HUES64 (cell line): ENCODE data around the gene HBG2.

Experiments used
- H3K27ac ChIP-seq: 2 replicates; pipeline ENCODE4 v1.7.0; 2013; ENCODE audit warnings: low read depth, low read length, inconsistent platforms
- H3K27me3 ChIP-seq: 2 replicates; pipeline ENCODE4 v1.6.1; 2013; ENCODE audit warnings: mild to moderate bottlenecking, low read length; ENCODE audit not compliant: insufficient read depth
- H3K36me3 ChIP-seq: 2 replicates; pipeline ENCODE4 v1.6.1; 2013; ENCODE audit warnings: mild to moderate bottlenecking, low read length; ENCODE audit not compliant: insufficient read depth
- H3K4me1 ChIP-seq: 2 replicates; pipeline ENCODE4 v1.6.1; 2013; ENCODE audit warnings: mild to moderate bottlenecking, low read length, moderate library complexity; ENCODE audit not compliant: insufficient read depth
- H3K4me3 ChIP-seq: 2 replicates; pipeline ENCODE4 v1.5.1; 2013; ENCODE audit warnings: mild to moderate bottlenecking, low read length, moderate library complexity
- H3K9ac ChIP-seq: 2 replicates; pipeline ENCODE4 v1.6.1; 2013; ENCODE audit warnings: mild to moderate bottlenecking, low read depth, low read length
- H3K9me3 ChIP-seq: 2 replicates; pipeline ENCODE4 v1.6.1; 2013; ENCODE audit warnings: low read depth, low read length; ENCODE audit not compliant: insufficient read depth
- whole genome bisulfite sequencing: fragments of 150-250, 120-280 bp; methylation state at CpG from one replicate; pipeline ENCODE4 v1.1.7; 2013; ENCODE audit warnings: missing lambda C conversion rate; 5-methylcytosine and 5-hydroxymethylcytosine counted together

The HBG2 gene

GRCh38 chr11:5226732-5227310, 27.8 kb downstream of the HBG2 start, which contains the start of gene HBB:
TSS of gene HBB (minus strand) at chr11:5227071. CDS start at chr11:5227021, 50 bp downstream.
- WGBS = 92% methylated on average over 3 of the region's 3 CpGs
- no peaks in the 10 kb centered on the region for H3K27me3 ChIP-seq
- H3K9me3 ChIP-seq = peaks cover 5% of the 10 kb centered on the region; the same call in 1 of the 2 replicates
- H3K27ac ChIP-seq = no peak within 1 kb of the TSS
- H3K4me1 ChIP-seq = no peaks in the 10 kb centered on the region
- H3K9ac ChIP-seq = no peak within 1 kb of the TSS
- H3K4me3 ChIP-seq = no peak within 1 kb of the TSS
- H3K36me3 ChIP-seq = no peaks in the 10 kb centered on the region

DNA sequence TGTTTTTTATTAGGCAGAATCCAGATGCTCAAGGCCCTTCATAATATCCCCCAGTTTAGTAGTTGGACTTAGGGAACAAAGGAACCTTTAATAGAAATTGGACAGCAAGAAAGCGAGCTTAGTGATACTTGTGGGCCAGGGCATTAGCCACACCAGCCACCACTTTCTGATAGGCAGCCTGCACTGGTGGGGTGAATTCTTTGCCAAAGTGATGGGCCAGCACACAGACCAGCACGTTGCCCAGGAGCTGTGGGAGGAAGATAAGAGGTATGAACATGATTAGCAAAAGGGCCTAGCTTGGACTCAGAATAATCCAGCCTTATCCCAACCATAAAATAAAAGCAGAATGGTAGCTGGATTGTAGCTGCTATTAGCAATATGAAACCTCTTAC, 29.1 kb downstream of the HBG2 start:
- Histone ChIP-seq H3K9me3 (peaks cover 5% of the 10 kb centered on the region; the same call in 1 of the 2 replicates), H3K9ac (no peak overlapping the region), H3K4me1 (no peaks in the 10 kb centered on the region), H3K27me3 (no peaks in the 10 kb centered on the region), H3K36me3 (no peaks in the 10 kb centered on the region), H3K27ac (no peak overlapping the region), H3K4me3 (no peak overlapping the region)
- WGBS = 93% methylated on average over 2 of the region's 2 CpGs

DNA sequence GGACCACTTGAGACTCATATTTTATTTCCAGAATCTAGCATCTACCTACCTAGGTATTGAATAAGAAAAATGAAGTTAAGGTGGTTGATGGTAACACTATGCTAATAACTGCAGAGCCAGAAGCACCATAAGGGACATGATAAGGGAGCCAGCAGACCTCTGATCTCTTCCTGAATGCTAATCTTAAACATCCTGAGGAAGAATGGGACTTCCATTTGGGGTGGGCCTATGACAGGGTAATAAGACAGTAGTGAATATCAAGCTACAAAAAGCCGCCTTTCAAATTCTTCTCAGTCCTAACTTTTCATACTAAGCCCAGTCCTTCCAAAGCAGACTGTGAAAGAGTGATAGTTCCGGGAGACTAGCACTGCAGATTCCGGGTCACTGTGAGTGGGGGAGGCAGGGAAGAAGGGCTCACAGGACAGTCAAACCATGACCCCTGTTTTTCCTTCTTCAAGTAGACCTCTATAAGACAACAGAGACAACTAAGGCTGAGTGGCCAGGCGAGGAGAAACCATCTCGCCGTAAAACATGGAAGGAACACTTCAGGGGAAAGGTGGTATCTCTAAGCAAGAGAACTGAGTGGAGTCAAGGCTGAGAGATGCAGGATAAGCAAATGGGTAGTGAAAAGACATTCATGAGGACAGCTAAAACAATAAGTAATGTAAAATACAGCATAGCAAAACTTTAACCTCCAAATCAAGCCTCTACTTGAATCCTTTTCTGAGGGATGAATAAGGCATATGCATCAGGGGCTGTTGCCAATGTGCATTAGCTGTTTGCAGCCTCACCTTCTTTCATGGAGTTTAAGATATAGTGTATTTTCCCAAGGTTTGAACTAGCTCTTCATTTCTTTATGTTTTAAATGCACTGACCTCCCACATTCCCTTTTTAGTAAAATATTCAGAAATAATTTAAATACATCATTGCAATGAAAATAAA, 29.8 kb downstream of the HBG2 start:
- no peaks in the 10 kb centered on the region for H3K27me3 ChIP-seq
- H3K4me3 ChIP-seq = no peak overlapping the region
- WGBS = 94% methylated on average over 5 of the region's 6 CpGs
- H3K36me3 ChIP-seq = no peaks in the 10 kb centered on the region
- no peaks in the 10 kb centered on the region for H3K4me1 ChIP-seq
- no peak overlapping the region for H3K27ac ChIP-seq
- peaks cover 5% of the 10 kb centered on the region; the same call in 1 of the 2 replicates for H3K9me3 ChIP-seq
- H3K9ac ChIP-seq = no peak overlapping the region

DNA sequence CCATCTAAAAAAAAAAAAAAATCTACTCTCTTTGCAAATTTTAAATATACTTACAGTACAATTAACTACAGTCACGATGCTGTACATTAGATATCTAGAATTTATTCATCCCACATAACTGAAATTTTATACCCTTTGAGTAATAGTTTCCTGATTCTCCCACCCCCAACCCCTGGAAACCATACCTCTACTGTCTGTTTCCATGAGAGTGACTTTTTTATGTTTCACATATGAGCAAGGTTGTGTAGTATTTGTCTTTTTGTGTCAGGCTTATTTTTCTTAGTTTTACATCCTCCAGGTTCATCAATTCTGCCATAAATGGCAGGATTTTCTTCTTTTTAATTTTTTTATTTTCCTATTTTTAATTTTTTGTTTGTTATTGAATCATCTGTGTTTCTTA, 30.9 kb downstream of the HBG2 start:
- no peak overlapping the region for H3K27ac ChIP-seq
- H3K4me3 ChIP-seq = no peak overlapping the region
- no peaks in the 10 kb centered on the region for H3K4me1 ChIP-seq
- H3K9ac ChIP-seq = no peak overlapping the region
- H3K27me3 ChIP-seq = no peaks in the 10 kb centered on the region
- H3K36me3 ChIP-seq = no peaks in the 10 kb centered on the region
- 97% methylated on average over 1 of the region's 1 CpG for WGBS
- peaks cover 5% of the 10 kb centered on the region; the same call in 1 of the 2 replicates for H3K9me3 ChIP-seq

- peaks cover 5% of the 10 kb centered on the region; the same call in 1 of the 2 replicates for H3K9me3 ChIP-seq
- no peak overlapping the region for H3K9ac ChIP-seq
- no peaks in the 10 kb centered on the region for H3K36me3 ChIP-seq
- H3K27me3 ChIP-seq = no peaks in the 10 kb centered on the region
- H3K4me1 ChIP-seq = no peaks in the 10 kb centered on the region
- WGBS = 92% methylated on average over 6 of the region's 6 CpGs
- no peak overlapping the region for H3K4me3 ChIP-seq
- no peak overlapping the region for H3K27ac ChIP-seq
Measured at GRCh38 chr11:5223146-5223545, 31.4 kb downstream of the HBG2 start.

DNA sequence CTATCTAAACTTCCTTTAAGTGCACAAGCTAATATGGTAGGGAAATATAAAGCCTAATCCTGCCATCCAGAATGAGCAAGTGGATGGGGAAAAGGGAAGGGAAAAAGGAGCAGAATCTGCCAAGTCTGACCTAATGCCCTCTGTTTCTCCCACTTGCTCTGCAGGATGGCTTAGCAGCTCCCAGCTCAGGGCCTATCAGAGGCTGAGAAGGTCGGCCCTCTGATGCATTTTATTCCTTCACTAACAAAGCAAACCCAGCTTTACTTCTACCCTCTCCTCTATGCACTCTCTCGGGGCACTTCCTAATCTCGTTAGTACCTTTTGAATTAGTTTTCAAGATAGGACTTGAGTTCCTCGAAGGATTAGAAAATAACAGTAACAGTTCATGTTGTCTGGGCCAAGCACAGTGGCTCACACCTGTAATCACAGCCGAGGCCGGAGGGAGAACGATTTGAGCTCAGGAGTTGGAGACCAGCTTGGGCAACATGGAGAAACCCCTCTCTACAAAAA, 44.1 kb downstream of the HBG2 start:
- Histone ChIP-seq H3K27me3 (no peaks in the 10 kb centered on the region), H3K9ac (no peak overlapping the region)

DNA sequence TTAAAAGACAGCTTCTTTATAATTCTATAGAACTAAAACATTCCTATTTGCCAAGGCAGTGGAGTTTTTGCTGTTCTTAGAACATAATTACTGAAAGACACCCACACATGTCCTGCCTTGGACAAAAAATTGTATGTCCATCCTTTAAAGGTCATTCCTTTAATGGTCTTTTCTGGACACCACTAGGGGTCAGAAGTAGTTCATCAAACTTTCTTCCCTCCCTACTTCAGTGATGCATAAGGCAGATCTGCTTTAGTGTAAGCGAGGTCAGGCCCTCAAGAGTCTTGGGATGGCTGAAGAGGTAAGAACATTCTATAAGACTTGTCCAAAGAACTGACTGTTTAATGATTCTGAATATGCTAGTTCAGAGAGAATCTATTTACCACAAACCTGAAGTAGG, 49.8 kb downstream of the HBG2 start:
- Histone ChIP-seq H3K27ac (no peak overlapping the region), H3K4me3 (no peak overlapping the region)
- 17% methylated on average over 1 of the region's 1 CpG for WGBS

More for the DNA sequence above, 44.1 kb downstream of the HBG2 start:
- no peak overlapping the region for H3K27ac ChIP-seq
- no peak overlapping the region for H3K4me3 ChIP-seq
- H3K36me3 ChIP-seq = no peaks in the 10 kb centered on the region
- WGBS = 66% methylated on average over 7 of the region's 7 CpGs
- H3K9me3 ChIP-seq = no peaks in the 10 kb centered on the region
- H3K4me1 ChIP-seq = 0 out of 2 replicates have a peak, but pooled peaks cover 5% of the 10 kb centered on the region

DNA sequence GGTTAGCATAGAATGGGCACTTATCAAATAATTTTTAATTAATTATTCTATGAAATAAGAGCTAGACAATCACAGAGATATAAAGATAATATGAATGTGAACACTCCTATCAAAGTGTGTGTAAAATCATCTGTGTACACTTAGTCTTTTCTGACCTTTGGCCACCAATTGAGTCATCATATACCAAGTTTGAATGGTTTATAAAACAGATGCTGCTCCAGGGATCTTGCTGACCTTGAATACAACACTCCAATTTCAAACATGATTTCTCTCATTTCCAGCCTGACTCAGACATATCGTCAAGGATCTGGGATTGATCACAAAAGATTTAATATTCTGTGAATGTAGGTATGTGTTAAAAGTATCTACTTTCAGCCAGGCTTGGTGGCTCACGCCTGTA, 51.2 kb downstream of the HBG2 start:
- Histone ChIP-seq H3K36me3 (no peaks in the 10 kb centered on the region), H3K27me3 (no peaks in the 10 kb centered on the region), H3K4me1 (no peaks in the 10 kb centered on the region; the same call in 1 of the 2 replicates), H3K4me3 (no peak overlapping the region), H3K9me3 (no peaks in the 10 kb centered on the region), H3K27ac (no peak overlapping the region), H3K9ac (no peak overlapping the region)
- 91% methylated on average over 2 of the region's 2 CpGs for WGBS

More for the DNA sequence above, 49.8 kb downstream of the HBG2 start:
- Histone ChIP-seq H3K27me3 (no peaks in the 10 kb centered on the region), H3K4me1 (peaks cover 5% of the 10 kb centered on the region; the same call in 1 of the 2 replicates), H3K36me3 (no peaks in the 10 kb centered on the region), H3K9ac (no peak overlapping the region), H3K9me3 (no peaks in the 10 kb centered on the region)
